Cardiac muscle cell (in vitro differentiated cells and primary cell): ENCODE results near the gene TMEM132C. TPM values are rescaled to one million over a fixed set of nuclear protein-coding genes. Genes with fewer than 3 reads are reported as not detected.

ENCODE experiments used
- DNase-seq, 2 donors: peaks; one replicate each; pipeline versions ENCODE4 v3.0.0 to v3.0.0-alpha.2; 2010 to 2017; ENCODE audit warnings: low read depth in 1 of 2, low spot score in 1 of 2
- H3K27ac ChIP-seq: fragments of 200-600 bp; sonication (generic); 2 replicates; pipeline ENCODE4 v1.5.1; 2016
- H3K27me3 ChIP-seq: fragments of 200-600 bp; sonication (generic); 2 replicates; pipeline ENCODE4 v1.6.0; 2016; ENCODE audit warnings: control low read depth
- H3K36me3 ChIP-seq: fragments of 200-600 bp; sonication (generic); 2 replicates; pipeline ENCODE4 v1.5.1; 2016; ENCODE audit warnings: control low read depth
- H3K4me1 ChIP-seq: fragments of 200-600 bp; sonication (generic); 2 replicates; pipeline ENCODE4 v1.8.1; 2017; ENCODE audit warnings: low read depth, mild to moderate bottlenecking, mixed run types
- H3K4me3 ChIP-seq: fragments of 200-600 bp; sonication (generic); 2 replicates; pipeline ENCODE4 v1.5.1; 2016; ENCODE audit warnings: mild to moderate bottlenecking
- H3K9me3 ChIP-seq: fragments of 200-600 bp; sonication (generic); 2 replicates; pipeline ENCODE4 v1.5.1; 2017; ENCODE audit warnings: low read depth, mild to moderate bottlenecking, control low read depth
- CTCF ChIP-seq: IDR thresholded peaks from 2 replicates; pipeline ENCODE4 v1.5.1; 2012; ENCODE audit warnings: low read depth, mild to moderate bottlenecking, low read length
- polyA plus RNA-seq: library from polyadenylated mRNA; unstranded; fragments of >200 nt; fragmentation: Nextera tagmentation; extraction: Ambion mirVana; gene quantifications from 2 replicates; pipeline ENCODE4 v1.2.1, GENCODE V29; 2016
- total RNA-seq: library from RNA; depleted of rRNA; stranded (reverse); fragments of >200 nt; gene quantifications from 2 replicates; pipeline ENCODE4 v1.2.3, GENCODE V29; 2016

Gene TMEM132C
- total and polyA plus RNA-seq, 2 experiments from 2014 or later, result 1.8 to 2.5 TPM

GRCh38 chr12:128387811-128388422 lies 120.9 kb downstream of the TMEM132C start:
- no peak overlapping the region for H3K27ac ChIP-seq
- H3K4me1 ChIP-seq, result no peaks in the 10 kb centered on the region
- no peaks in the 10 kb centered on the region for H3K9me3 ChIP-seq
- no peaks in the 10 kb centered on the region for H3K36me3 ChIP-seq
- no peak overlapping the region for H3K4me3 ChIP-seq
- H3K27me3 ChIP-seq, result peaks cover 13% of the 10 kb centered on the region
- DNase-seq, result peak; percentile 10 to 80
- peak; percentile 9 for TF ChIP-seq CTCF

- TF ChIP-seq CTCF, result no peak
Observed at GRCh38 chr12:128388461-128389000, 121.6 kb downstream of the TMEM132C start.

GRCh38 chr12:128393346-128393745 lies 126.4 kb downstream of the TMEM132C start:
- Histone ChIP-seq H3K4me1 (no peaks in the 10 kb centered on the region), H3K27me3 (no peaks in the 10 kb centered on the region), H3K36me3 (no peaks in the 10 kb centered on the region), H3K9me3 (no peaks in the 10 kb centered on the region), H3K4me3 (no peak overlapping the region), H3K27ac (no peak overlapping the region)
- no peak for TF ChIP-seq CTCF
- no peak for DNase-seq

More at GRCh38 chr12:128388461-128389000, 121.6 kb downstream of the TMEM132C start:
- peak in 1 of 2 donors; percentile 34 for DNase-seq
- Histone ChIP-seq H3K27me3 (peaks cover 7% of the 10 kb centered on the region), H3K9me3 (no peaks in the 10 kb centered on the region), H3K36me3 (no peaks in the 10 kb centered on the region), H3K27ac (no peak overlapping the region), H3K4me3 (no peak overlapping the region), H3K4me1 (no peaks in the 10 kb centered on the region)

- no peak for TF ChIP-seq CTCF
- no peak overlapping the region for H3K4me3 ChIP-seq
Observed at GRCh38 chr12:128394137-128394536, 127.2 kb downstream of the TMEM132C start.

GRCh38 chr12:128399253-128399652 lies 132.3 kb downstream of the TMEM132C start:
- DNase-seq, result no peak

More at GRCh38 chr12:128394137-128394536, 127.2 kb downstream of the TMEM132C start:
- H3K36me3 ChIP-seq, result no peaks in the 10 kb centered on the region
- no peaks in the 10 kb centered on the region for H3K9me3 ChIP-seq
- no peaks in the 10 kb centered on the region for H3K27me3 ChIP-seq
- DNase-seq, result no peak
- no peaks in the 10 kb centered on the region for H3K4me1 ChIP-seq
- H3K27ac ChIP-seq, result no peak overlapping the region

More at GRCh38 chr12:128399253-128399652, 132.3 kb downstream of the TMEM132C start:
- TF ChIP-seq CTCF, result no peak
- H3K27ac ChIP-seq, result no peak overlapping the region
- peaks cover 4% of the 10 kb centered on the region for H3K27me3 ChIP-seq
- H3K4me3 ChIP-seq, result no peak overlapping the region
- no peaks in the 10 kb centered on the region for H3K36me3 ChIP-seq
- H3K9me3 ChIP-seq, result no peaks in the 10 kb centered on the region
- no peaks in the 10 kb centered on the region for H3K4me1 ChIP-seq
